Eye (tissue), 1 donor: ENCODE measurements around the gene DYNC1I1.

Experiments used
- DNase-seq: peaks from one replicate; pipeline ENCODE4 v3.0.0-alpha.2; 2015

The DYNC1I1 gene

GRCh38 chr7:96090756-96091155, 318.4 kb downstream of the DYNC1I1 start:
- DNase-seq = no peak

- DNase-seq = no peak
Observed at GRCh38 chr7:96093435-96093834, 321.1 kb downstream of the DYNC1I1 start.

- DNase-seq = peak; percentile 46
Observed at GRCh38 chr7:96097835-96098234, 325.5 kb downstream of the DYNC1I1 start.

GRCh38 chr7:96100737-96101136, 328.4 kb downstream of the DYNC1I1 start:
- no peak for DNase-seq

- DNase-seq = no peak
Observed at GRCh38 chr7:96102096-96102811, 329.9 kb downstream of the DYNC1I1 start.

- DNase-seq = no peak
Observed at GRCh38 chr7:96104984-96105383, 332.6 kb downstream of the DYNC1I1 start.

GRCh38 chr7:96111405-96111804, 339.1 kb downstream of the DYNC1I1 start:
- DNase-seq = no peak

GRCh38 chr7:96114190-96114589, 341.8 kb downstream of the DYNC1I1 start:
- DNase-seq = no peak

- no peak for DNase-seq
Observed at GRCh38 chr7:96116173-96116572, 343.8 kb downstream of the DYNC1I1 start.

- no peak for DNase-seq
Observed at GRCh38 chr7:96118449-96119001, 346.2 kb downstream of the DYNC1I1 start.

- DNase-seq = no peak
Observed at GRCh38 chr7:96120445-96121225, 348.3 kb downstream of the DYNC1I1 start.

GRCh38 chr7:96121752-96122151, 349.4 kb downstream of the DYNC1I1 start:
- DNase-seq = no peak

GRCh38 chr7:96122746-96123145, 350.4 kb downstream of the DYNC1I1 start:
- DNase-seq = no peak

GRCh38 chr7:96126382-96126781, 354.0 kb downstream of the DYNC1I1 start:
- DNase-seq = no peak

GRCh38 chr7:96127746-96128145, 355.4 kb downstream of the DYNC1I1 start:
- no peak for DNase-seq

- peak; percentile 19 for DNase-seq
Observed at GRCh38 chr7:96131525-96131924, 359.2 kb downstream of the DYNC1I1 start.

GRCh38 chr7:96135241-96135640, 362.9 kb downstream of the DYNC1I1 start:
- DNase-seq = no peak

GRCh38 chr7:96136600-96137239, 364.4 kb downstream of the DYNC1I1 start:
- no peak for DNase-seq

GRCh38 chr7:96143495-96144259, 371.3 kb downstream of the DYNC1I1 start:
- DNase-seq = no peak

GRCh38 chr7:96144260-96144526, 371.8 kb downstream of the DYNC1I1 start:
- DNase-seq = no peak
